Inflammatory macrophage treated with lipopolysaccharide for 4 hours (primary cell): ENCODE results near the gene TOP2A.
"Not testable (repeated sequence)": the region's sequence is repeated elsewhere in the genome, so short reads cannot be mapped to it uniquely, and the experiment has no call there.

Experiments
- DNase-seq: peaks from one replicate; pipeline ENCODE4 v3.0.0-alpha.2; 2020

Gene TOP2A

DNA sequence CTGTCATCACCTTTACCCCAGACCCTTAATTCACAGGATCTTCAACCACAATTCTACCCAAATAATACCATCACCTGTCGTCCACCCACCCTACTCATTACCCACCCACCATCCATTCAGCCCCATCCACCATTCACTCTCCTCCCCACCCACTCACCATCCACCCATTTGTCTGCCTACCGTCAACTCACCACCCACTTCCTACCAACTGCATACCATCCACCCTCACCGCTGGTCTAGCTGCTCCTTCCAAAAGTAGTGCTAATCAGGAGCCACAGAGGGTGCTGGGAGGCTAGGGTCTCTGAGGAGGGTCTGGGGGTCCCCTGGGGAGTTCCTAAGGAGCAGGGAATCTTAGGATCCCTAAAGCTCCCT lies 13.5 kb upstream of the TOP2A start:
- no peak for DNase-seq

GRCh38 chr17:40430272-40431230 lies 12.9 kb upstream of the TOP2A start:
- no peak for DNase-seq

- DNase-seq: no peak
Measured at GRCh38 chr17:40427002-40427491, 9.4 kb upstream of the TOP2A start.

DNA sequence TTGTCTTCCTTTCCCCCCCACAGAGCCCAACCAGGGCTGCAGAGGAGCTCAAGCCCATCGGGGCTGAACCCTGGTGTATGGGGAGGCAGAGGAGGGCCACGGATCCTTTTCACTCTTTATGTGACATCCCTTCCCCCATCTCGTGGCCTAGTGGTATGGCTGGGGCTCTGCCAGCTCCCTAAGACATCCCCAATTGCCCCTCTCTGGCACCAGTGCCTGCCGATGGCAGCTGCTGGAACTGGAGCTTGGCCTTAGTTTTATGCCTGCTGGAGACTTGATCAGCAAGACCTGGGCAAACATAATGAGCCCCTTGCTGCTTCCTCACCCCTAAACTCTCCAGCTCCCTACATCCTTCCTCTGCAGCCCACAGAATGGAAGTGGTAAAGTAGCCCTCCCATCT lies 8.0 kb upstream of the TOP2A start:
- no peak for DNase-seq

DNA sequence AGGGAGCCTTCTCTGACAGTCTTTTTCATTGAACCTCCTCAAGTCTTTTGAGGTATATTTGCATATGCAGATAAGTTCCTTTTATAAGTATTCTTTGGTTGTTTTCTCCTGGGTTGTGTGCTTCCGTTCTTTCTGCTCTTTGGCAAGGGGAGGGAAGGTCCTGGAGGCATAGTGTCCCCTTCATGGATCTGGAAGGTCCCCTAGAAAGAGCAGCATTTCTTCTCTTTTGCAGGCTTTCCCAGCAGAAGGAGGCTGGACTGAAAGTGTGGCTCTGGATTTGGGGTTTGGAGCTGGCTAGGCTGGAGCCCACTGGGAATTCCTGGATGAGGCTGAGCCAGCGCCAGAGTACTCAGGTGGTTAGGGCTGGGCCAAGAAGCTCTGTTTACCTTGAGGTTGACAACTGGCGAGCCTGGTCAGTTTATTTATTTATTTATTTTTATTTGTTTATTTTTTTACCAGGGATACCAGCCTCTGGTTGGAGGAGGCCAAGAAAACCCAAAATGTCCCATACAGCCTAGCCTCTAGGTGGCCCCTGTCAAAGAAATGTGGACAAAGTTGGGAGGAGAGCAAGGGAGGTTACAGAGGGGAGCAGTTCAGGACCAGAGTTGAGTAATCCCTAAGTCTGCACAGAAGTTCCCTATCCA lies 5.4 kb upstream of the TOP2A start:
- DNase-seq: no peak

DNA sequence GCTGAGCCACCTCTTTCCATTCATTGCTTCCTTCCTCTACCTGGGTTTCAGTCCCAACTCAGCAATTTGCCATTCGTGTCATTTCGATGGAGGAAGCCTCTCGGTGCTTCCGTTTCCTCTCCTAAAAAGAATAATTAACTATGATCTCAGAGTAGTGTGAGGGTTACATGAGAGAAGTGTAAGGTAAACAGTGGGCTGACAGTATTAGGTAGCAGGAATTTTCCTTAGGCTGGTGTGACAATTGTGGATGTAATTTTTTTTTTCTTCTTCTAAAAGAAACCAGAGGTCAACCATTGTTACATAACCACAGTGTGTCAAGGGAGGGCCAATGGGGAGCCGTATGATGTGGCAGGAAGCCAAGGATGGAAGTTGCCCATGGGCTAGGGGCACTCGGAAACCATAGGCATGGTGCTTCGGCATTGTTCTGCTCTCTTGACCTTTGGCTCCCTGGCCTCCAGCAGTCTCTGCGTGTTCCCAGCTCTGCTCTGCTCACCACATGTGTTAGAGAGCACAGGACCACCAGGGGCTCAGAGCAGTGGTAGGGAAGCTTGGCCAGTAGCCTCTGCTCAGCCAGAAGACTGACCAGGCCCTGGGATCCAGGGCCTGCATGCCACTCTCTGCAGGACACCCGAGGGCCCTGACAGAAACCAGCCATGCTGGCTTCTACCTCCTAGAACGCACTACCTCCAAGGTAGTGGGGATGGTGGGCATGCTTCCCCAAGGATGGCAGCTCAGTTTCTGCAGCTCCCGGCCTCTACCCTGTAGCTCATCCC lies 2.0 kb upstream of the TOP2A start:
- peak; percentile 42 for DNase-seq

DNA sequence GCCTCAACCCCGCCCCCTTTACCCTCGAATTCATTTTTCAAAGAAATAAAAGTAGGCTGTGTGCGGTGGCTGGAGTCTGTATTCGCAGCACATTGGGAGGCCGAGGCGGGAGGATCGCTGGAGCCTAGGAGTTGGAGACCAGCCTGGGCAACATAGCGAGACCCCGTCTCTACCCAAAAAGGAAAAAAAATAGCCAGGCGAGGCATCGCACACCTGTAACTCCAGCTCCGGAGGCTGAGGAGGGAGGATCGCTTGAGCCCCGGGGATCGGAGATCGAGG lies 671 bp upstream of the TOP2A start:
- no peak for DNase-seq

DNA sequence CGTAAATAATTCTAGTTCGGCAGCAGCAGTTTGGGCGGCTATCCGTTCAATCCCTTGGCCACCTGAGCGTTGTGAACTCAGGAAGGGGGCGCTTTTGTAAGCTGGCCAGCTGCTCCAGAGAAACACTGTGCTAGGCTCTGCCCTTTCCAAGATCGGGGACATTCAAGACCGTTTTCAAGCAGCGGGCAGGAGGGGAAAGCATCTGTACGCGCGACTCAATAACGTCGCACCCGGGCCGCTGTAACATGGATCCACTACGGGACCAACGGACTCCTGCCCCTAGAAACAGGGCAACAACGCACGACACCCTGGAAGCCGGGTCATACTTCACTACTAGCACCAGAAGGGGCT lies 463 bp downstream of the TOP2A start:
- DNase-seq: peak; percentile 4

GRCh38 chr17:40416671-40417070 lies 1.0 kb downstream of the TOP2A start:
- DNase-seq: no peak

- peak; percentile 51 for DNase-seq
Measured at GRCh38 chr17:40415390-40415789, 2.3 kb downstream of the TOP2A start.

DNA sequence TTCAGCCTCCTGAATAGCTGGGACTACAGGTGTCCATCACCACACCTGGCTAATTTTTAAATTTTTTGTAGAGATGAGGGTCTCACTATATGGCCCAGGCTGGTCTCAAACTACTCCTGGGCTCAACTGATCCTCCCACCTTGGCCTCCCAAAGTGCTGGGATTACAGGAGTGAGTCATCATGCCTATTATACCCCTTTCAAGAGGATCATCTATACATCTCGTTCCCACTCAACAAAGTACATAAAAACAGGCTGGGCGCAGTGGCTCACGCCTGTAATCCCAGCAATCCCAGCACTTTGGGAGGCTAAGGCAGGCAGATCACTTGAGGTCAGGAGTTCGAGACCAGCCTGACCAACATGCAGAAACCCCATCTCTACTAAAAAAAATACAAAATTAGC lies 3.4 kb downstream of the TOP2A start:
- not testable (repeated sequence) for DNase-seq

- DNase-seq: no peak
Measured at GRCh38 chr17:40412880-40413279, 4.8 kb downstream of the TOP2A start.

GRCh38 chr17:40411821-40412220 lies 5.9 kb downstream of the TOP2A start:
- no peak for DNase-seq

GRCh38 chr17:40410082-40410481 lies 7.6 kb downstream of the TOP2A start:
- DNase-seq: no peak

DNA sequence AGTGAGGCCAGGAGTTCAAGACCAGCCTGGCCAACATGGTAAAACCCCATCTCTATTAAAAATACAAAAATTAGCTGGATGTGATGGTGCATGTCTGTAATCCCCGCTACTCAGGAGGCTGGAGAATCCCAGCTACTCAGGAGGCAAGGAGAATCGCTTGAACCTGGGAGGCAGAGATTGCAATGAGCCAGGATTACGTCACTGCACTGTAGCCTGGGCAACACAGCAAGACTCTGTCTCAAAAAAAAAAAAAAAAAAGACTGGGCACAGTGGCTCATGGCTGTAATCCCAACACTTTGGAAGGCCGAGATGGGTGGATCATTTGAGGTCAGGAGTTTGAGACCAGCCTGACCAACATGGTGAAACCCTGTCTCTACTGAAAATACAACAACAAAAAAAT lies 8.2 kb downstream of the TOP2A start:
- not testable (repeated sequence) for DNase-seq

GRCh38 chr17:40407460-40407859 lies 10.2 kb downstream of the TOP2A start:
- no peak for DNase-seq

- no peak for DNase-seq
Measured at GRCh38 chr17:40404003-40404402, 13.7 kb downstream of the TOP2A start.

DNA sequence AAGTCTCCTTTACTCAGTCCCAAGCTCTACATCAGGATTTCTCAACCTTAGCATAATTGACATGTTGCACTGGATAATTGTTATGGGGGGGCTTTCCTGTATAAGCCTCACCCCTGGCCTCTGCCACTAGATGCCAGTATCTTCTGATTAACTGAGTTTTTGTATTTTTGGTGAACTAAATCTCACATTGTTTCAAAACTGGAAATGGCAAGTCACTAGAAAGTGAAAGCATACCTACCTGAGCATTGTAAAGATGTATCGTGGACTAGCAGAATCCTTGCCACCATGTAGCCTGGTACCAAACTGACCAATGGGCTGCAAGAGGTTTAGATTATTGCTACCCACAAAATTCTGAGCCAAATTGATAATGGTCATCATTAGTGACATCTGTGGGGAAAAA lies 15.0 kb downstream of the TOP2A start:
- DNase-seq: no peak

GRCh38 chr17:40399185-40399584 lies 18.5 kb downstream of the TOP2A start:
- peak; percentile 65 for DNase-seq

DNA sequence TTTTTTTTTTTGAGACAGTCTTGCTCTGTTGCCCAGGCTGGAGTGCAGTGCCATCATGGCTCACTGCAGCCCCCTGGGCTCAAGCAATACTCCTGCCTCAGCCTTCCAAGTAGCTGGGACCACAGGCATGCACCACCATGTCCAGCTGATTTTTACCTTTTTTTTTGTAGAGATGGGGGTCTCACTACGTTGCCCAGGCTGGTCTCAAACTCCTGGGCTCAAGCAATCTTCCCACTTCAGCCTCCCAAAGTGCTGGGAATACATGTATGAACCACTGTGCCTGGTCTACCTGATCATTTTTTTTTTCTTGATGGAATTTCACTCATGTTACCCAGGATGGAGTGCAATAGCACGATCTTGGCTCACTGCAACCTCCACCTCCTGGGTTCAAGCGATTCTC lies 31.1 kb downstream of the TOP2A start:
- DNase-seq: not testable (repeated sequence)

DNA sequence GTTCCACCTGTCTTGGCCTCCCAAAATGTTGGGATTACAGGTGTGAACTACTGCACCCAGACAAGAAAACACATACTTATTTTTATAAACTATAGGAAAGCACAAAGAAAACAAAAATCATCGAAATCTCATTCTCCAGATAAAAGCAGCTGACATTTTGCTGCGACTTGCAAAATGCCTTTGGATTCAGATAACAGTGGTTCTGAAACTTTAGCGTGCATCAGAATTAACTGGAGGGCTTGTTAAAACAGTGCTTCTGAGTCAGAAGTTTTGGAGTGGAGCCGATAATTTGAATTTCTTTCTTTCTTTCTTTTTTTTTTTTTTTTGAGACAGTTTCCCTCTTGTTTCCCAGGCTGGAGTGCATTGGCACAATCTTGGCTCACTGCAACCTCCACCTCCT lies 35.4 kb downstream of the TOP2A start:
- DNase-seq: no peak

DNA sequence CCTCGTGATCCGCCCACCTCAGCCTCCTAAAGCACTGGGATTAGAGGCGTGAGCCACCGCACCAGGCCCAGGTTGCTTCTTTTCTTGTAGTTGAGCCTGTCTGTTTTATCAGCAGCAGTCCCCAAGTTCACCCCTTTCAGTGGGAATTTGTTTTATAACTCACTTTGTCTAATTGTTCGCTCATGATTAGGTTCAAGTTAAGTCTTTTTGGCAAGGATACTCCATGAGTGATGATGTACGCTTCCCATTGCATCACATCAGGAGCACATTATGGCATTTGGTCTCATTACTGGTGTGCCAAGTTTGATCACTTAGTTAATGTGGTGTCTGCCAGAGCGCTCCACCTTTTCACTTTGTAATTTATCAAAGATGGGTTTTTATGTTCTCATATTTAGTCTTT lies 38.7 kb downstream of the TOP2A start:
- no peak for DNase-seq

DNA sequence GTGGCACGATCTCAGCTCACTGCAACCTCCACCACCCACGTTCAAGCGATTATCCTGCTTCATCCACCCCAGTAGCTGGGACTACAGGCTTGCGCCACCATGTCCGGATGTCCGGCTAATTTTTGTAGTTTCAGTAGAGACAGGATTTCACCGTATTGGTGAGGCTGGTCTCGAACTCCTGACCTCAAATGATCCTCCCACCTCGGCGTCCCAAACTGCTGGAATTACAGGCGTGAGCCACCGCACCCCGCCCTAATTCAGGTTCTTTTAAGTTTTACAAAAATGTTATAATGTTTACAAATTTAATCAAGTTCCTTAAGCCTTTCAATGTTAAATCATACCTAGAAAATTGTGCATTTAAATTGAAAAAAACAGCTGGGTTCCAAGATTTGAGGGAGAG lies 39.9 kb downstream of the TOP2A start:
- DNase-seq: no peak

GRCh38 chr17:40376541-40376940 lies 41.2 kb downstream of the TOP2A start:
- DNase-seq: not testable (repeated sequence)
